Activated CD4-positive, alpha-beta T cell treated with anti-CD3 and anti-CD28 coated beads for 36 hours (primary cell): ENCODE data around the gene RGS7. TPM values are rescaled to one million over a fixed set of nuclear protein-coding genes. Genes with fewer than 3 reads are reported as not detected.
"Not testable (repeated sequence)": the region's sequence is repeated elsewhere in the genome, so short reads cannot be mapped to it uniquely, and the experiment has no call there.

Experiments
- ATAC-seq: fragments of 200-7000 bp; cut with Tn5 transposase; one replicate; pipeline ENCODE4 v1.10.0; 2021; ENCODE audit warnings: mild to moderate bottlenecking, moderate library complexity
- CTCF ChIA-PET: fragments of 350-600 bp; sonication (Branson Sonifier 250); formaldehyde crosslinking; loops from one replicate; lab custom pipeline; 2021; ENCODE audit warnings: antibody characterized with exemption; lab: Charles Lee
- POLR2A ChIA-PET: fragments of 350-600 bp; sonication (Branson Sonifier 250); formaldehyde crosslinking; loops from one replicate; lab custom pipeline; 2021; ENCODE audit warnings: antibody characterized with exemption, inconsistent platforms; lab: Charles Lee
- DNase-seq: peaks from one replicate; pipeline ENCODE4 v3.0.0-alpha.2; 2020
- H3K27ac Mint-ChIP-seq: one replicate; pipeline ENCODE4 v1.8.0; 2021; ENCODE audit warnings: mixed read lengths
- H3K27me3 Mint-ChIP-seq: one replicate; pipeline ENCODE4 v1.8.0; 2021; ENCODE audit warnings: mixed read lengths
- H3K36me3 Mint-ChIP-seq: one replicate; pipeline ENCODE4 v1.8.0; 2021; ENCODE audit warnings: low read depth, mixed read lengths
- H3K4me1 Mint-ChIP-seq: one replicate; pipeline ENCODE4 v1.8.0; 2021; ENCODE audit warnings: mixed read lengths
- H3K4me3 Mint-ChIP-seq: one replicate; pipeline ENCODE4 v1.8.0; 2021; ENCODE audit warnings: mild to moderate bottlenecking, moderate library complexity, mixed read lengths
- H3K9me3 Mint-ChIP-seq: one replicate; pipeline ENCODE4 v1.8.0; 2021; ENCODE audit warnings: low read depth, mixed read lengths
- intact Hi-C, 2 experiments: fragments of 100-400 bp; cut with DNase I in 1 of 2; cut with micrococcal nuclease in 1 of 2; formaldehyde crosslinking; loops; one replicate each; pipeline versions ENCODE4 v1.14.2 to v1.15.1; 2022 to 2024; cut with DNase I, micrococcal nuclease
- total RNA-seq, 2 experiments: library from RNA; stranded (reverse); gene quantifications; one replicate each; pipeline ENCODE4 v1.2.3, GENCODE V29; 2021

RGS7 gene
- total RNA-seq, 2 experiments from 2014 or later = not detected

DNA sequence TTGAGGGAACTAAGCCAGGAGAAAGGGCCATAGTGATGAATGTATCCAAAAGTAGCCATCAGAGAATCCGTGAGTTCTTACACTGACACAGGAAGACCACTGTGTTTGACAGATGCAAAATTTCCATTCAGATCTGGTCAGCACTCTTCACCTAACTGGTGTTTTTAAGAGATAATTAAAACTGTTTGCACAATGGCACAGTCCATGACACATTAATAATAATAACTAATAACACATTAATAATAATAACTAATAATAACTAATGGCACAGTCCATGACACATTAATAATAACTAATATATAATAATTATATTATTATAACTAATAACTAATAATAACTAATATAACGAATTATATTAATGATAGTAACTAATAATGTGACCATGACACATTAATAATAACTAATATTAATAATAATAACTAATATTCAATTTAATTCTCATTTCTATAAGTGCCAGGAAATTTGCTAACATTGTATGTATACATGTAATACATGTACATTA is 195.8 kb downstream of the RGS7 start:
- POLR2A ChIA-PET = interaction anchor here (0.7 kb wide), 1 partner anchor 288 kb away, joined by 3 read pairs; no protein-coding TSS in a partner anchor
- CTCF ChIA-PET = no interaction called here
- no peak overlapping the region for H3K4me3 Mint-ChIP-seq
- intact Hi-C loops = no loop called here
- ATAC-seq (no peak), DNase-seq (no peak)
- H3K9me3 Mint-ChIP-seq = peaks cover 8% of the 10 kb centered on the region
- no peaks in the 10 kb centered on the region for H3K36me3 Mint-ChIP-seq
- no peaks in the 10 kb centered on the region for H3K27me3 Mint-ChIP-seq
- H3K4me1 Mint-ChIP-seq = no peaks in the 10 kb centered on the region
- H3K27ac Mint-ChIP-seq = no peak overlapping the region

DNA sequence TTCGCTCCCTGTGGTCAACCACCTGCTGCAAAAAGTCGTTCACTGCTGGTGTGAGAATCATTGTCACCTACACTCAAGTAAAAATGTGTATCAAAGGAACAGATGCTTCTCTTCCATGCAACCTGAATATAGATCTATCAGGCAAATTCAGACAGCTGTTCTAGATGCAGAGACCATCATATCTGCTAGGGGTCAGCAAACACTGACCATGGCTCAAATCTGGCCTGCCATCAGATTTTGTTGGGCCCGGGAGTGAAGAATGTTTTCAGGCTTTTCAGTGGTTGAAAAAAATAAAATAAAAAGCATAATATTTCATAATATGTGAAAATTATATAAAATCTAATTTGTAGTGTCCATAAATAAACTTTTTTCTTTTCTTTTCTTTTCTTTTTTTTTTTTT is 199.6 kb downstream of the RGS7 start:
- DNase-seq = no peak
- no peaks in the 10 kb centered on the region for H3K27me3 Mint-ChIP-seq
- intact Hi-C loops = no loop called here
- H3K36me3 Mint-ChIP-seq = no peaks in the 10 kb centered on the region
- ATAC-seq = no peak
- H3K27ac Mint-ChIP-seq = no peak overlapping the region
- no peak overlapping the region for H3K4me3 Mint-ChIP-seq
- ChIA-PET CTCF (no interaction called here), POLR2A (no interaction called here)
- H3K9me3 Mint-ChIP-seq = peaks cover under 1% of the 10 kb centered on the region
- no peaks in the 10 kb centered on the region for H3K4me1 Mint-ChIP-seq

DNA sequence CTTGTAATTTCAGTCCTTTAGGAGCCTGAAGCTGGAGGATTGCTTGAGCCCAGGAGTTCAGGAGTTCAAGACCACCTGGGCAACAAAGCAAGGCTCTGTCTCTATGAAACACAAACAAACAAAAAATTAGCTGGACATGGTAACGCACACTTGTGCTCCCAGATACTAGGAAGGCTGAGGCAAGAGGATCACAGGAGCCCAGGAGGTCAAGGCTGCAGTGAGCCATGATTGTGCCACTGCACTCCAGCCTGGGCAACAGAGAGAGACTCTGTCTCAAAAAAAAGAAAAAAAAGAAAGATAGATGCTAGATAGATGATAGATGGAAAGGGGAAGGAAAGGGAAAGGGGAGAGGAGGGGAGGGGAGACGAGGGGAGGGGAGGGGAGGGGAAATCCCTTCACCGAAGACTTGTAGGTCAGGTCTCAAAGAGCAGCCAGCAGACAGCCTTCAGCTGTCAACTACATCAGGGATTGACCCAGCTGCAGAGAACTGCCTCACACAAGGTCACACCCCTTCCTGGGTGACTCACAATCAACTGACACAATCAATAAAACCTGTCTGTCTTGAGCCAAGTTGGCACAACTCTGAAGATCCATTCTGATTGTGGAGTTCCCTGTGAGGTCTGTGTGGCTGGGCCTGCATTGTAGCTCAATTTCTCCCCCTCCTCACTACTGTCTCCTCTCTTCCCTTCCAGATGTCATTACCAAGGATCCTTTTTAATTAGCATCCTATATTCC is 200.6 kb downstream of the RGS7 start:
- no peak for ATAC-seq
- intact Hi-C loops = no loop called here
- no peaks in the 10 kb centered on the region for H3K4me1 Mint-ChIP-seq
- H3K27me3 Mint-ChIP-seq = no peaks in the 10 kb centered on the region
- DNase-seq = no peak
- H3K9me3 Mint-ChIP-seq = no peaks in the 10 kb centered on the region
- CTCF ChIA-PET = no interaction called here
- no peak overlapping the region for H3K27ac Mint-ChIP-seq
- no peak overlapping the region for H3K4me3 Mint-ChIP-seq
- H3K36me3 Mint-ChIP-seq = no peaks in the 10 kb centered on the region
- POLR2A ChIA-PET = no interaction called here

DNA sequence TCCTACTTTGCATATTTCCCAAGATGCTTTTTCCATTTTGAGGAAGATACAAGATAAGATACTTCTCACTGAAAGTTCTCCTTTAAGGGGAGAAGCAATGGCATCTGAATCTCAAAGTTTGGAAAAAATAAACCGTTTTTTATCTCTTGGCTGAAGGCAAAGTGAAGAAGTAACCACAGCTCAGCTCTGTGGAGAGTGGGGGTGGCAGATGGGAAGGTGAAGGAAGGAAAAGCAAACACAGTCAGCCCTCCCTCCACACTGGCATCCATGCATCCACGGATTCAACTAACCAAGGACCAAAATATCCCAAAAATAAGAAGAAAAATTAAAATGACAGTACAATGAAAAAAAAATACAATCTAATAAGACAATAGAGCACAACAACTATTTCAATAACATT is 211.1 kb downstream of the RGS7 start:
- DNase-seq = no peak
- ChIA-PET POLR2A (no interaction called here), CTCF (no interaction called here)
- H3K4me3 Mint-ChIP-seq = no peak overlapping the region
- H3K27ac Mint-ChIP-seq = no peak overlapping the region
- H3K9me3 Mint-ChIP-seq = peaks cover 6% of the 10 kb centered on the region
- H3K27me3 Mint-ChIP-seq = peaks cover 2% of the 10 kb centered on the region
- no peaks in the 10 kb centered on the region for H3K36me3 Mint-ChIP-seq
- no peak for ATAC-seq
- intact Hi-C loops = no loop called here
- H3K4me1 Mint-ChIP-seq = no peaks in the 10 kb centered on the region

DNA sequence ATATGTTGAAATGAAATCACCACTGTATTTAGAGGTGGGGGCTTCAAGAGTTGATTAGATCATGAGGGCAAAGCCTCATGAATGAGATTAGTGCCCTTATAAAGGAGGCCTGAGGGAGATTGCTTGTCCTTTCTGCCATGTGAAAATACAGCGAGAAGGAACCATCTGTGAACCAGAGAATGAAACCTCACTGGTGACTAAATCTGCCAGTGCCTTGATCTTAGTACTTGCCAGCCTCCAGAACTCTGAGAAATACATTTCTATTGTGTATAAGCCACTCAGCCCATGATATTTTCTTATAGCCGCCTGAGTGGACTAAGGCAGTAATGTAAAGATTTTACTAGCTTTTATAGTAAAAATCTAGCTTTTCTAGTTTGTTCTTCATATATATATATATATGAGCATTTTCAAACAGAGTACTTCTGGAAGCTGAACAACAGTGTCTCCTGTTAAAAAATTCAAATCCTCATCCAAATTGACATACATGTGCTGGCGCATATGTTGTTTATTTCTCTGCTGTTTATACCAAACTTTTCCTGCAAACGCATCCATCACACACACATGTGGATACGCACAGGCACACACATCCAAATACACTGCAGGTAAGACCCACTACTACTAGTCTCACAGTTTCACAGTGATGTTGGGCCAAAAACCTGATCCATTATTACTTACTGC is 213.1 kb downstream of the RGS7 start:
- H3K27ac Mint-ChIP-seq = no peak overlapping the region
- intact Hi-C loops = no loop called here
- CTCF ChIA-PET = no interaction called here
- no peak for ATAC-seq
- peaks cover 1% of the 10 kb centered on the region for H3K27me3 Mint-ChIP-seq
- peaks cover 6% of the 10 kb centered on the region for H3K9me3 Mint-ChIP-seq
- POLR2A ChIA-PET = no interaction called here
- no peak overlapping the region for H3K4me3 Mint-ChIP-seq
- no peaks in the 10 kb centered on the region for H3K4me1 Mint-ChIP-seq
- no peak for DNase-seq
- H3K36me3 Mint-ChIP-seq = no peaks in the 10 kb centered on the region

DNA sequence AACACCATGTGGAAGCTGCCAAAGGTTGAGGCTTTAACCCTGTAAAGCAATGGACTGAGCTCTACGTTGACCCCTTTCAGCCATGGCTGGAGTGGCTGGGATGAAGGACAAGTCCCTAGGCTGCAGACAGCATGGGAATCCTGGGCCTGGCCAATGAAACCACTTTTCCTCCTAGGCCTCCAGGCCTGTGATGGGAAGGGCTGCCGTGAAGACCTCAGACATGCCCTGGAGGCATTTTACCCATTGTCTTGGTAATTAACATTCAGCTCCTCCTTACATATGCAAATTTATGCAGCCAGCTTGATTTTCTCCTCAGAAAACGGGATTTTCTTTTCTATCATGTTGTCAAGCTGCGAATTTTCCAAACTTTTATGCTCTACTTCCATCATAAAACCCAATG is 214.5 kb downstream of the RGS7 start:
- POLR2A ChIA-PET = no interaction called here
- H3K27me3 Mint-ChIP-seq = no peaks in the 10 kb centered on the region
- H3K9me3 Mint-ChIP-seq = peaks cover 6% of the 10 kb centered on the region
- H3K27ac Mint-ChIP-seq = no peak overlapping the region
- no peak for ATAC-seq
- DNase-seq = no peak
- H3K4me1 Mint-ChIP-seq = no peaks in the 10 kb centered on the region
- intact Hi-C loops = no loop called here
- CTCF ChIA-PET = no interaction called here
- no peaks in the 10 kb centered on the region for H3K36me3 Mint-ChIP-seq
- H3K4me3 Mint-ChIP-seq = no peak overlapping the region

DNA sequence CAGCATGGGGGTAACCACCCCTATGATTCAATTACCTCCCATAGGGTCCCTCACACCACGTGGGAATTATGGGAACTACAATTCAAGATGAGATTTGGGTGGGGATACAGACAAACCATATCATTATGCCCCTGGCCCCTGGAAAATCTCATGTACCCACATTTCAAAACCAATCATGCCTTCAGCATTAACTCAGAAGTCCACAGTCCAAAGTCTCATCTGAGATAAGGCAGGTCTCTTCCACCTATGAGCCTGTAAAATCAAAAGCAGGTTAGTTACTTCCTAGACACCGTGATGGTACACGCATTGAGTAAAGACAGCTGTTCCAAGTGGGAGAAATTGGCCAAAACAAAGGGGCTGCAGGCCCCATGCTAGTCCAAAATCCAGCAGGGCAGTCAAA is 215.4 kb downstream of the RGS7 start:
- H3K9me3 Mint-ChIP-seq, POLR2A ChIA-PET, ATAC-seq, H3K4me1 Mint-ChIP-seq, H3K27me3 Mint-ChIP-seq, H3K36me3 Mint-ChIP-seq, intact Hi-C loops, DNase-seq, H3K27ac Mint-ChIP-seq, H3K4me3 Mint-ChIP-seq, CTCF ChIA-PET: not testable (repeated sequence)

DNA sequence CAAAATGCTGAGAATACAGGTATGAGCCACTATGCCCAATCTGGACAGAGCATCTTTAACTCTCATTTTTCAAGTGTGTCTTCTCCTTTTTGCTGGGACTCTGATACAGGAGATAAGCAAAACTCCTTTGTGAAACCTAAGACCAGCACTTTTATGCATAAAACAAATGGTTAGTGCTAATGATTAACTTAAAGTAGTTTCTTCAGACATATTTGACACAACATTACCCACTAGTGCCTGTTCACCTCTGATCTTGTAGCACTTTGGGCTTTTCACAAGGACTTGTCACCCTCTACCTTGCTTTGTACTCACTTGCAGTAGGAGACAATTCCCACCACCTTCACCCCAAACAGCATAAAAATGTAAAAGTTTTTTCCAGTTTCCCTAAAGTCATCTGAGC is 216.3 kb downstream of the RGS7 start:
- DNase-seq (no peak), ATAC-seq (no peak)
- no peaks in the 10 kb centered on the region for H3K36me3 Mint-ChIP-seq
- no peak overlapping the region for H3K27ac Mint-ChIP-seq
- ChIA-PET CTCF (no interaction called here), POLR2A (no interaction called here)
- intact Hi-C loops = no loop called here
- no peaks in the 10 kb centered on the region for H3K27me3 Mint-ChIP-seq
- H3K4me1 Mint-ChIP-seq = no peaks in the 10 kb centered on the region
- H3K9me3 Mint-ChIP-seq = peaks cover 6% of the 10 kb centered on the region
- no peak overlapping the region for H3K4me3 Mint-ChIP-seq

DNA sequence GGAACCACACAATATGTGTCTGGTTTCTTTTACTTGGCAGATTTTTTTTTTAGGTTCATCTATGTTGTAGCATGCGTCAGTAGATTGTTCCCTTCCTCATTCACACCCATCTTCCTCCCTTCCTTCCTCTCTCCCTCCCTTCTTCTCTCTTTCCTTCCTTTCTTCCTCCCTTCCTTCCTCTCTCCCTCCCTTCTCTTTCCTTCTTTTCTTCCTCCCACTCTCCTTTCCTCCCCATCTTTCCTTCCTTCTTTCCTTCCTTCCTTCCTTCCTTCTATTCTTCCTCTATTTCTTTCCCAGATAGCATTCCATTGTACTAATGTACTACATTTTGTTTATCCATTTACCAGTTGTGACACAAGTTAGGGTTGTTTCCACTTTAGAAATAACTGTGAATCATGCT is 218.0 kb downstream of the RGS7 start:
- intact Hi-C loops = no loop called here
- DNase-seq (no peak), ATAC-seq (no peak)
- Mint-ChIP-seq H3K4me1 (no peaks in the 10 kb centered on the region), H3K9me3 (peaks cover 11% of the 10 kb centered on the region), H3K4me3 (no peak overlapping the region), H3K27ac (no peak overlapping the region), H3K36me3 (no peaks in the 10 kb centered on the region), H3K27me3 (no peaks in the 10 kb centered on the region)
- ChIA-PET POLR2A (no interaction called here), CTCF (no interaction called here)

DNA sequence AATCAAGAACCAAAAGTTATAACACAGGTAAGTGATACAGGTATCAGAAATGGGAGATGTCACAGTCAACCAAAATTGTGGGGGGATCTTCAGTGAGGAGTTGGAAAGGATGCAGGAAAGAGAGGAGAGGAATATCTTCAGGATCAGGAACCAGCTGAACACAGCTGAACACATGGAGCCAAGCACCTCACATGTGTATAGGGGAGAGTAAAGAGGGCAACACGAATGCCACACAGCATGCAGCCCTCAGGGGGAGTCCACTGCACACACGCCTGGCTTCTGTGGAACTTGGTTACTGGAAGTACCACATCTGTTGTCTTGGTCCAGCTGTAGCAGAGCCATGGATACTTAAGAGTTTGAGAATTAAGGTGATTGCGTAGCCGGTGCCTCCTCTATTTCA is 218.8 kb downstream of the RGS7 start:
- Mint-ChIP-seq H3K4me1 (no peaks in the 10 kb centered on the region), H3K9me3 (peaks cover 14% of the 10 kb centered on the region), H3K4me3 (no peak overlapping the region), H3K27me3 (no peaks in the 10 kb centered on the region), H3K36me3 (no peaks in the 10 kb centered on the region), H3K27ac (no peak overlapping the region)
- no peak for DNase-seq
- ATAC-seq = no peak
- ChIA-PET POLR2A (no interaction called here), CTCF (no interaction called here)
- intact Hi-C loops = no loop called here

DNA sequence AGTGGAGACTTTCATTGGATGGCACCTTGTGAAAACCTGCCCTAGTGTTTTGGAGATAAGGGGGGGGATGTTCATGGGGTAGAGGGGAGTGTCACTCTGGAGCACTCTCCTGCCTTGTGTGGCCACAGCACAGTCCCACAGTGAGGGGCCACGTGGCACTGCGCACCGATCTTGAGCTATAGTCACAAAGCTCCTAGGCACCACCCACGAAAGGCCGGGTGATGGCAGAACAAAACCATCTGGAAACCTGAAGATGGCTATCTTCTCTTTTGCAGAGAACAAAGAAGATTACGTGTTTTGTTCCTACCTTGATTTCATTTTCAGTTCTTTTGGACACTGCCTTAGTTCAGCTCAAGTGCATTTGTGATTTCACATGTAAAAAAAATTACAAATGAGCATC is 220.6 kb downstream of the RGS7 start:
- peaks cover 9% of the 10 kb centered on the region for H3K9me3 Mint-ChIP-seq
- no peak overlapping the region for H3K27ac Mint-ChIP-seq

DNA sequence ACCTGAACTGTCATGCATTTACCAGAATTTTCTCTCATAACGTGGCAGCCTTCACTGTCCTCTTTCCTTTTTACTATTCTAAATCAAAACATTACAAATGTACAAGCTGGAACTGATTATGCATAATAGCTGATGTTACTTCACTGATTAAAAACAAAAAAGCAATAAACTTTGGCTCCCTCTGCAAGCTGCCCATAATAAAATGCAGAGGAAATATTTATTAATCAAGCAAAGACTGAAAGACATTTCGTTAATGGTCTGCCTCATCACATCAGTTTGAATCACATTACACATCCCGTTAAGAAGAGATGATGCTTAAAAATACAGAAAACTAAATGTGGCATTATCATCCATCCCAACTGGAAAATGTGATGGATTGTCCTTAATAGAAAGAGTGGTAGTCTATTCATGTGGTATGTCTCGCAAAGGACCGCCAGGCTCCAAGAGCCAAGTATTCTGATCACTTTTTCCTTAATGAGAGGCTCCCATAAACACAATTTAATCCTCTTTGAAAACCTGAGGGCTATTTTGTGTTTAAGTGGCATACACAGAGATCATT is 225.3 kb downstream of the RGS7 start:
- Mint-ChIP-seq H3K4me3 (no peak overlapping the region), H3K36me3 (no peaks in the 10 kb centered on the region), H3K27me3 (no peaks in the 10 kb centered on the region), H3K9me3 (peaks cover 7% of the 10 kb centered on the region), H3K4me1 (no peaks in the 10 kb centered on the region), H3K27ac (no peak overlapping the region)
- ATAC-seq (no peak), DNase-seq (no peak)
- CTCF ChIA-PET = no interaction called here
- POLR2A ChIA-PET = no interaction called here
- intact Hi-C loops = no loop called here

More for the DNA sequence above, 220.6 kb downstream of the RGS7 start:
- no peak overlapping the region for H3K4me3 Mint-ChIP-seq
- DNase-seq (no peak), ATAC-seq (no peak)
- ChIA-PET CTCF (no interaction called here), POLR2A (no interaction called here)
- H3K4me1 Mint-ChIP-seq = no peaks in the 10 kb centered on the region
- H3K27me3 Mint-ChIP-seq = no peaks in the 10 kb centered on the region
- H3K36me3 Mint-ChIP-seq = no peaks in the 10 kb centered on the region
- intact Hi-C loops = no loop called here
